Kidney epithelial cell (primary cell): ENCODE data around the gene PABPN1L. TPM values are rescaled to one million over a fixed set of nuclear protein-coding genes. Genes with fewer than 3 reads are reported as not detected.
"Not testable (repeated sequence)": the region's sequence is repeated elsewhere in the genome, so short reads cannot be mapped to it uniquely, and the experiment has no call there.

Experiments
- DNase-seq: peaks from one replicate; pipeline ENCODE4 v3.0.0-alpha.2; 2010; ENCODE audit warnings: low read depth
- H3K27me3 ChIP-seq: 2 replicates; pipeline ENCODE4 v1.6.0; 2011; ENCODE audit warnings: low read length; ENCODE audit not compliant: control insufficient read depth, insufficient read depth
- H3K36me3 ChIP-seq: 2 replicates; pipeline ENCODE4 v1.5.1; 2011; ENCODE audit warnings: low read length; ENCODE audit not compliant: control insufficient read depth, insufficient read depth
- H3K4me3 ChIP-seq: 2 replicates; pipeline ENCODE4 v1.5.1; 2011; ENCODE audit warnings: low read depth, mild to moderate bottlenecking, control low read depth, low read length
- total RNA-seq: library from RNA; depleted of rRNA; stranded (reverse); fragments of >200 nt; gene quantifications from 2 replicates; pipeline ENCODE4 v1.2.3, GENCODE V29; 2015
- TF ChIP-seq, protein P1 (sequence below): IDR thresholded peaks from 2 replicates; pipeline ENCODE4 v1.5.1; 2011; ENCODE audit warnings: mild to moderate bottlenecking, moderate library complexity, low read length, control low read depth, inconsistent platforms; ENCODE audit not compliant: insufficient read depth, poor library complexity, severe bottlenecking

Gene PABPN1L
- total RNA-seq, 1 donor from 2014 or later: not detected

DNA sequence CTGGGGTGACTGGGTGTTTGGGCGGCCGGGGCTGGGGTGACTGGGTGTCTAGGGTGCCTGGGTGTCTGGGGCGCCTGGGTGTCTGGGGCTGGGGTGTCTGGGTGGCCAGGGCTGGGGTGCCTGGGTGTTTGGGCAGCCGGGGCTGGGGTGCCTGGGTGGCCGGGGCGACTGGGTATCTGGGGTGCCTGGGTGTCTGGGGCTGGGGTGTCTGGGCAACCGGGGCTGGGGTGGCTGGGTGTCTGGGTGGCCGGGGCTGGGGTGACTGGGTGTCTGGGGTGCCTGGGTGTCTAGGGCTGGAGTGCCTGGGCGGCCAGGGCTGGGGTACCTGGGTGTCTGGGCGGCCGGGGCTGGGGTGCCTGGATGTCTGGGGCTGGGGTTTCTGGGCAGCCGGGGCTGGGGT is 41.3 kb downstream of the PABPN1L start:
- Histone ChIP-seq H3K36me3 (no peaks in the 10 kb centered on the region), H3K27me3 (no peaks in the 10 kb centered on the region), H3K4me3 (no peak overlapping the region)
- DNase-seq: no peak
- TF ChIP-seq, protein P1, sequence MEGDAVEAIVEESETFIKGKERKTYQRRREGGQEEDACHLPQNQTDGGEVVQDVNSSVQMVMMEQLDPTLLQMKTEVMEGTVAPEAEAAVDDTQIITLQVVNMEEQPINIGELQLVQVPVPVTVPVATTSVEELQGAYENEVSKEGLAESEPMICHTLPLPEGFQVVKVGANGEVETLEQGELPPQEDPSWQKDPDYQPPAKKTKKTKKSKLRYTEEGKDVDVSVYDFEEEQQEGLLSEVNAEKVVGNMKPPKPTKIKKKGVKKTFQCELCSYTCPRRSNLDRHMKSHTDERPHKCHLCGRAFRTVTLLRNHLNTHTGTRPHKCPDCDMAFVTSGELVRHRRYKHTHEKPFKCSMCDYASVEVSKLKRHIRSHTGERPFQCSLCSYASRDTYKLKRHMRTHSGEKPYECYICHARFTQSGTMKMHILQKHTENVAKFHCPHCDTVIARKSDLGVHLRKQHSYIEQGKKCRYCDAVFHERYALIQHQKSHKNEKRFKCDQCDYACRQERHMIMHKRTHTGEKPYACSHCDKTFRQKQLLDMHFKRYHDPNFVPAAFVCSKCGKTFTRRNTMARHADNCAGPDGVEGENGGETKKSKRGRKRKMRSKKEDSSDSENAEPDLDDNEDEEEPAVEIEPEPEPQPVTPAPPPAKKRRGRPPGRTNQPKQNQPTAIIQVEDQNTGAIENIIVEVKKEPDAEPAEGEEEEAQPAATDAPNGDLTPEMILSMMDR: no peak

DNA sequence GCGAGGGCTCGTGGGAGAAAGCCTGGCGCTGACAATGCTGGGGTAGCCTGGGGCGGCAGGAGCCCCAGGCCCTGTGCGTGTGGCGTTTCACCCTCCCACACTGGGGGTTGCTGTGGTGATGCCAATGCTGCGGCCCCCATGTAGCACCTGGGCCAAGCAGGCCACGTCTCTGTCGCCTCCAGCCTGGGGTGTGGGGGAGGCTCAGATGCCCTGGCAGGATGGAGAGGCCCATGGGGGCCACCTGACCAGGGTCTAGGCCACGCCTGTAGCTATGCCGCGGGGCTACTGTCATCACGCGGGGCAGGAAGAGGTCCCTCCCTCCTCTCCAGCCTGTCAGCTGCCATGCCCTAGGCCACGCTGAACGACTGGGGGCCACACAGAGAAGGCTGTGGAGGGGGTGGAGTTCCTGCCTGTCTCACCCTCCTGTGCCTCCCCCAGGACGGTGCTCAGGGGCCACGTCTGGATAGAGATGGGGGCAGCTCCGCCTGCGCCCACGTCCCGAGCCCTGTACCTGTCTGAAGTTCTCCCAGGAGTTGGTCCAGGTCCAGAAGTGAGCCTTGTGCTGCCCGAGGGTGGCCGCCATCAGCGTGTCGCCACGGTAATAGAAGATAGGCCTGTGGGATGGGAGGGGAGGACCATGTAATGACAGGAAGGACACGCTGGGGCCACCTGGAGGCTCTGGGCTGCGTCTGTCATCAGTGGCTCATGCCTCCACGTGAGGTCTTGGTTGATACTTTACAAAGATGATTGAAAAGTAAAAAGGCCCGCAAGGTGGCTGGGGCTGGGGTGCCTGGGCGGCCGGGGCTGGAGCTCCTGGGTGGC is 42.0 kb downstream of the PABPN1L start:
- no peaks in the 10 kb centered on the region for H3K36me3 ChIP-seq
- no peak for DNase-seq
- TF ChIP-seq, protein P1: no peak
- H3K27me3 ChIP-seq: no peaks in the 10 kb centered on the region
- no peak overlapping the region for H3K4me3 ChIP-seq

DNA sequence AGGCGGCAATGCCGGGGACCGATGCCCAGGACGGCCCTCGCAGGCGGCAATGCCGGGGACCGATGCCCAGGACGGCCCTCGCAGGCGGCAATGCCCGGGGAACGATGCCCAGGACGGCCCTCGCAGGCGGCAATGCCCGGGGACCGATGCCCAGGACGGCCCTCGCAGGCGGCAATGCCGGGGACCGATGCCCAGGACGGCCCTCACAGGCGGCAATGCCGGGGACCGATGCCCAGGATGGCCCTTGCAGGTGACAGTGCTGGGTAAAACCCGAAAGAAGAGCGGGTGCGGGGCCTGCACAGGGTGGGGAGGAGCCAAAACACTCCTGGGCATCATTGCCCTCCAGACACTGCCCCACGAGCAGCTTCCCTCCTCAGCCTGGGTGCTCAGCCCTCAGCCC is 42.8 kb downstream of the PABPN1L start:
- H3K27me3 ChIP-seq, H3K4me3 ChIP-seq, DNase-seq, H3K36me3 ChIP-seq: not testable (repeated sequence)

DNA sequence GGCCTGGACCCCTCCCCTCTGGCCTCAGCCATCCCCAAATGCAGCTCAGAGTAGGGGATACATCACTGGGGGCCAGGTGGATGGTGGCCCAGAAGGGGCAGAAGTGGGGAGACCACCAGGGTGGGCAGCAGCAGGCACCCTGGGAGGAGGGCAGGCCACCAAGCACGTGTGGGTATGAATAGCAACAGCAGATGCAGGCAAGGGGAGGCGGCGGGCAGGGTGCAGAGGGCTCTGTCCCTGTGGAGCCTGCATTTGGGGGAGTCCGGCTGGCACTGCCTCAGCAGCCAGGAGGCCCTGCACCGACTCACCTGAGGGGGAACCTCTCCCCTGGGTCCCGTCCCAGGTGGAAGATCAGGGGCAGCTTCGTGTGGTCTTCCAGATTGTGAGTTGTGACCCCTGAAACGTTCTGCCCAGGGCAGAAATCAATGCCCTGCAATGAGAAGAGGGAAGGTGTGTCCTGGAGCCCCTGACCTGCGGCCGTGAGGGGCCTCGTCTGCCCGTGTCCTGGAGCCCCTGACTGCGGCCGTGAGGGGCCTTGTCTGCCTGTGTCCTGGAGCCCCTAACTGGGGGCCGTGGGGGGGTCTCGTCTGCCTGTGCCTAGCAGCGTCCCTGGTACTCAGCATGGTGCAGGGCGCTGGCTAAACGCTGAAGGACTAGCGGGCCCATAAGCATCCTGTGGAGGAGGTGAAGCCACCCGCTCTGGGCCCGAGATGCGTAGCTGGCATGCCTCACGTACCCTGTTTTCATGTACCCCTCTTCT is 44.0 kb downstream of the PABPN1L start:
- DNase-seq: no peak
- no peak overlapping the region for H3K4me3 ChIP-seq
- no peaks in the 10 kb centered on the region for H3K36me3 ChIP-seq
- TF ChIP-seq, protein P1: no peak
- peaks cover 3% of the 10 kb centered on the region for H3K27me3 ChIP-seq

DNA sequence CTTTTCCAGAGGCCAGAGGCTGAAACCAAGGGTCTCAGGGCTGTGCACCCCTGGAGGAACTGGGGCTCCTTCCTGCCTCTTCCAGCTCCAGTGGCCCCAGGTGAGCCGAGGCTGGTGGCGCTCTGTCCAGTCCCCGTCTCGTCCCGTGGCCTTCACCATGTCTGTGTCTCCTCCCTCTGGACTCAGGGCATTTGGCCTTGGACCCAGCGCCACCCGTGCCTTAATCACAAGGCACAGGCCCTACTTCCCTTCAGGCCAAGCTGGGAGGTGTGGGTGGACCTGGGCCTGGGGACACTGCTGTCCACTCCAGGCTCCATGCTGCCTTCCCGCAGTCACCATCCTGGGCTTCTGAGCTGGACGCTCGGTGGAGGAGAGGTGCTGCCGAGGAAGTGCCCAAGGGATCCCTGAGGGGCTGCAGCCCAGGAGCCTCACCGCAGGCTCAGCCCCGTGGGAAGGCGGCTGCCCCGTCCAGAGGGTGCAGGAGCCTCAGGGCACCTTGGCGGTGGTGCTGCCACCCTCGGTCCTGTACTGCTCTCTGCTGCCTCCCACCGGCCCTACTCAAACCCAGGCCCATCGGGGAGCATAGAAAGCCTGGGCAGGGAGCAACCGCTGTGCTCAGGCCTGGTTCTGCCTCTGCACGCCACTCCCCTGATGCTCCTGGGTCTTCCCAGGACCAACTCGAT is 45.2 kb downstream of the PABPN1L start:
- no peak for DNase-seq
- Histone ChIP-seq H3K27me3 (peaks cover 10% of the 10 kb centered on the region), H3K4me3 (no peak overlapping the region), H3K36me3 (no peaks in the 10 kb centered on the region)
- TF ChIP-seq, protein P1: no peak
